Central memory CD8-positive, alpha-beta T cell (primary cell): ENCODE data around the gene EBP.
"Not testable (repeated sequence)": the region's sequence is repeated elsewhere in the genome, so short reads cannot be mapped to it uniquely, and the experiment has no call there.

Experiments used
- ATAC-seq: fragments of 150-1000 bp; cut with Tn5 transposase; replicated peaks from 2 replicates; pipeline ENCODE4 v1.10.0; 2022; ENCODE audit warnings: mild to moderate bottlenecking, moderate FRiP score, moderate number of reproducible peaks; ENCODE audit not compliant: poor library complexity, severe bottlenecking; ENCODE audit errors: extremely low read depth
- DNase-seq, 2 donors: peaks; one replicate each; pipeline ENCODE4 v3.0.0; 2021; ENCODE audit warnings: low spot score in 2 of 2
- H3K27ac Mint-ChIP-seq: one replicate; pipeline ENCODE4 v1.8.0; 2022; ENCODE audit warnings: low read depth, mild to moderate bottlenecking, moderate library complexity, mixed read lengths
- H3K27me3 Mint-ChIP-seq: one replicate; pipeline ENCODE4 v1.8.0; 2022; ENCODE audit warnings: mixed read lengths
- H3K36me3 Mint-ChIP-seq: one replicate; pipeline ENCODE4 v1.8.0; 2022; ENCODE audit warnings: mild to moderate bottlenecking, moderate library complexity, mixed read lengths; ENCODE audit not compliant: insufficient read depth
- H3K4me1 Mint-ChIP-seq: one replicate; pipeline ENCODE4 v1.8.0; 2022; ENCODE audit warnings: mixed read lengths
- H3K4me3 Mint-ChIP-seq: one replicate; pipeline ENCODE4 v1.8.0; 2022; ENCODE audit warnings: mild to moderate bottlenecking, moderate library complexity, mixed read lengths
- H3K9me3 Mint-ChIP-seq: one replicate; pipeline ENCODE4 v1.8.0; 2022; ENCODE audit warnings: mixed read lengths

Gene EBP

DNA sequence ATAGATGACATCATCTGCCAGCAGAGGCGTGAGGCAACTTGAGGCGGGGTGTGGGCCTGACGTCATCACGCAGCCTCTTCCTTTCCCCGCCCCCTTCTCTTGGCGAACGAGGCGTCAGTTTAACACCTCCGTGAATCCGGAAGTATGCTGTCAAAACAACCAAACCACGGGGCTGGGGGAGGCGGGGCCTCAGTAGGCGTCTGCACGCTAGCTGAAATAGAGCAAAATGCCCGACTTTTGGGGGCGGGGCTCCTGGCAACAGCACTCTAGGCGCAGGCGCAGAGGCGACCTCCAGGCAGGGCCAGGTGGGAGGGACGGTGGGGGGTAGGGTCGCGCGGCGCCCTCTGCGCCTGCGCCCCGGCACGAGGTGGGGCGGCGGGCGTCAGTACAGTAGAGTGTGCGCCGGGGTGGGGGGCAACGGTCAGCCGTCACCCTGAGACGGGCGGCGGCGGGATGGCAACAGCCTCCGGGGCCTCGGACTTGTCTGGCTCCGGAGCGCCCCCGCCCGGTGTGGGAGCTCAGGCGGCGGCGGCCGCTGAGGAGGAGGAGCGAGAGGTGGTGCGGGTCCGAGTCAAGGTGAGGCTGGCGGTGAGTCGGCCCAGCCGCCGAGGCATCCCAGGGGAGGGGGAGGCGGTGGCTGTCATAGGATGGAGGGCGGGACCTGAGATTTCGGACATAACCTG lies 17.9 kb downstream of the EBP start, which contains the start of gene TBC1D25:
Gene TBC1D25, plus strand, starts transcription at position 370 of the 683 bp plus-strand sequence. Its CDS starts 84 bp downstream, at position 454.
- Mint-ChIP-seq H3K27me3 (no peaks in the 10 kb centered on the region), H3K36me3 (peaks cover 27% of the 10 kb centered on the region), H3K27ac (peak within 1 kb of the TSS; percentile 89), H3K9me3 (no peaks in the 10 kb centered on the region), H3K4me3 (peak within 1 kb of the TSS; percentile 83), H3K4me1 (peaks cover 16% of the 10 kb centered on the region)
- DNase-seq (peak; percentile 85 to 96), ATAC-seq (peak; percentile 89)

DNA sequence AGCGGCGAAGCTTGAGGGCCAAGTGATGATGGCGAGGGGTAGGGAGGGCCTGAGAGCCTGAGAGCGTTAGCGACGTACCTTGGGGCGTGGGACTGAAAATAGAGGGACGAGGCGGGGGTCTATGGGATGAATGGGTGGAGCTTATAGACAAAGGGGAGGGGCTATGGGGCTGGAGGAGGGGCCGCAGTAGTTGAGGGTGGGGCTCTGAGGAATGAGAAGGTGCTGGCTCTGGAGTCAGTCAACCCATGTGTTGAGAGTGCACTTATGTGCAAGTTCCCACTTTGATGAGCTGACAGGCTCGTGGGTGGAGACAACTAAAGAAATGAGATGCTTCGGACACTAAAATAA lies 18.4 kb downstream of the EBP start:
- H3K27me3 Mint-ChIP-seq: no peaks in the 10 kb centered on the region
- peaks cover 16% of the 10 kb centered on the region for H3K4me1 Mint-ChIP-seq
- peak overlapping the region; percentile 89 for H3K27ac Mint-ChIP-seq
- H3K4me3 Mint-ChIP-seq: peak overlapping the region; percentile 83
- H3K36me3 Mint-ChIP-seq: peaks cover 31% of the 10 kb centered on the region
- H3K9me3 Mint-ChIP-seq: no peaks in the 10 kb centered on the region
- ATAC-seq (peak; percentile 47), DNase-seq (peak; percentile 41 to 42)

DNA sequence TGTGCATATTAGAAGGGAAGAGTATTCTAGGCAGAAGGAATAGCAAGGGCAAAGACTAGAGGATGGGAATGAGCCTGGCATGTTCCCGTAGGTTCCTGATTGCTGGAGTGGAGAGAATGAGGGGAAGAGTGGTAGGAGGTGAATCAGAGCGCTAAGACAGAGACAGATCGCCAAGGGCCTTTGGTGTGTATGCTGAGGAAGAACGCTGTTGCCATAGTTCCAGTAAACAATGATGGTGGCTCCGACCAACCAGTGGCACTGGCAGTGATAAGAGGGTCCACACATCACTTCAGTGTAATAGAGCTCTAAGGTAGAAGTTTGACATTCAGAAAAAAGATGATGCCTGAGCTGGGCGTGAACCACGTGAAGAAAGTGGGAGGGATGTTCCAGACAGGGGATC lies 18.9 kb downstream of the EBP start:
- H3K27me3 Mint-ChIP-seq: no peaks in the 10 kb centered on the region
- no peak for DNase-seq
- H3K9me3 Mint-ChIP-seq: no peaks in the 10 kb centered on the region
- peaks cover 16% of the 10 kb centered on the region for H3K4me1 Mint-ChIP-seq
- peak overlapping the region; percentile 89 for H3K27ac Mint-ChIP-seq
- ATAC-seq: no peak
- H3K36me3 Mint-ChIP-seq: peaks cover 33% of the 10 kb centered on the region
- peak overlapping the region; percentile 83 for H3K4me3 Mint-ChIP-seq

DNA sequence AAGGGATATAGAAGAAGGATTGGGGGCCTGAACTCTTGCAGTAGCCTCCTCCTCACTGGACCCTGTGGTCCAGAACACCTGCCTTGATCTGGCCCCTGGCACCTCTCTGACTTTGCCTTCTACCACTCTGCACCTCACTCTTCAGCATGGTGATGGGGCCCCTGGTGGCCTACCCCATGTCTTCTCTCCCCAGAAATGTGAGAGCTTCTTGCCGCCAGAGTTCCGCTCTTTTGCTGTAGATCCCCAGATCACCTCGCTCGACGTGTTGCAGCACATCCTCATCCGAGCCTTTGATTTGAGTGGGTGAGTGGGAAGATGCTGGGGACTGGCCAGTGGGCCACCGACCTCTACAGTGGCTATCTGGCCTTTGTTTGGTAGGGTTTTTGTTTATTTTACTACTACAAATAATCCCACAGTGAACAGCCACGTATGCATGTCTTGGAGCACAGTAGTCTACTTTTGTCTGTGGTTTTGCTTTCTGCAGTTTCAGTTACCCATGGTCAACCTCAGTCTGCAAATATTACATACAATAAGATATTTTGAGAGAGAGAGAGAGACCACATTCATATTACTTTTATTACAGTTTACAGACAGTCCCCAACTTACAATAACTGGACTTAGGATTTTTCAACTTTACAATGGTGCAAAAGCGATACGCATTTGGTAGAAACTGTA lies 19.7 kb downstream of the EBP start:
- no peak for DNase-seq
- H3K27me3 Mint-ChIP-seq: no peaks in the 10 kb centered on the region
- H3K27ac Mint-ChIP-seq: peak overlapping the region; percentile 89
- peaks cover 36% of the 10 kb centered on the region for H3K36me3 Mint-ChIP-seq
- H3K9me3 Mint-ChIP-seq: no peaks in the 10 kb centered on the region
- H3K4me3 Mint-ChIP-seq: peak overlapping the region; percentile 83
- ATAC-seq: no peak
- peaks cover 16% of the 10 kb centered on the region for H3K4me1 Mint-ChIP-seq

DNA sequence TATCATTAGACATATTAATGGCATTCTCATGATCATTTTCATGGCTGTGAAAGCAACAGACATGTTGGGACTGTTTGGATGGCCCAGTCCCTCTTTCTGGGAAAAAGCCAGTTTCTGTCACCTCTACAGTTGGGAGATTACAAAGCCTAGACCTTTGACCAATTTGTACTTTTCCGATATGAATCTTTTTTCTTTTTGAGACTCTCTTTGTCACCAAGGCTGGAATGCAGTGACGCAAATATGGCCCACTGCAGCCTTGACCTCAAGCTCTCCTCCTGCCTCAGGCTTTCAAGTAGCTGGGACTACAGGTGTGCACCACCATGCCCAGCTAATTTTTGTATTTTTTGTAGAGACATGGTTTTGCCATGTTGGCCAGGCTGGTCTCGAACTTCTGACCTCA lies 27.3 kb downstream of the EBP start:
- H3K4me1 Mint-ChIP-seq: no peaks in the 10 kb centered on the region
- ATAC-seq: no peak
- no peak for DNase-seq
- H3K4me3 Mint-ChIP-seq: no peak overlapping the region
- no peaks in the 10 kb centered on the region for H3K27me3 Mint-ChIP-seq
- no peaks in the 10 kb centered on the region for H3K9me3 Mint-ChIP-seq
- no peak overlapping the region for H3K27ac Mint-ChIP-seq
- H3K36me3 Mint-ChIP-seq: peaks cover 46% of the 10 kb centered on the region

DNA sequence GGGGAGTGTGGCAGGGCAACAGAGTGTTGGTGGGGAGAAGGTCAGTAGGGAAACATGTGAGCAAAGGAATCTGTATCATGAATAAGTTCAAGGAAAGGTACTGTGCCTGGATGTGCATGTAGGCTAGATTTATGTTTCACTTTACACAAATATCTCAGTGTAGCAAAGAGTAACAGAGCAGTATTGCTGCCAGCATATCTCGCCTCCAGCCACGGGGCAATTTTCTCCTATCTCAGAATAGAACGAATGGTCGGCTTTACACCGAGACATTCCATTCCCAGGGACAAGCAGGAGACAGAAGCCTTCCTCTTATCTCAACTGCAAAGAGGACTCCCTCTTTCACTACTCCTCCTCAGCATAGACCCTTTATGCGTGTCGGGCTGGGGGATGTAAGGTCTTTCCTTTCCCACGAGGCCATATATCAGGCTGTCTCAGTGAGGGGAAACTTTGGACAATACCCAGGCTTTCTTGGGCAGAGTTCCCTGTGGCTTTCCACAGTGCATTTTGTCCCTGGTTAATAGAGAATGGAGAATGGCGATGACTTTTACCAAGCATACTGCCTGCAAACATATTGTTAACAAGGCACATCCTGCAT lies 34.2 kb downstream of the EBP start:
- H3K36me3 Mint-ChIP-seq: peaks cover 40% of the 10 kb centered on the region
- not testable (repeated sequence) for H3K27me3 Mint-ChIP-seq, H3K4me3 Mint-ChIP-seq, DNase-seq, H3K27ac Mint-ChIP-seq, H3K9me3 Mint-ChIP-seq, ATAC-seq, H3K4me1 Mint-ChIP-seq

DNA sequence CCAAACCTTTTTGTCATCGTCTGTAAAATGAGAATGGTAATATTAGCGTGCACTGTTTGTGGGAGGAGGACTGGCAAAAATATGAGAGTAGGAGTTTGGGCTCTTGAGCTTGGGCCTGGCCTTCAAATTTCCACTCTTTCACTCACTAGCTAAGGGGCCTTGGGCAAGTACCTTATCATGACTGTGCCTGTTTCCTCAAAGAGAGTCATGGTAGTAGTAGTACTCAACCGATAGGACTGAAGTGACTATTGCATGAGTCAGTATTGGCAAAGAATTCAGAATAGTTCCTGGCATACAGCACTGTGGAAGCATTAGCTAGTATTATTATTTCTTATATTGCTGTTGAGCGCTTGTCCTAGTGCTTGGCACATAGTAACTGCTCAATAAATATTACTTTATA lies 36.7 kb downstream of the EBP start:
- no peak for DNase-seq
- H3K27ac Mint-ChIP-seq: no peak overlapping the region
- H3K9me3 Mint-ChIP-seq: no peaks in the 10 kb centered on the region
- H3K4me3 Mint-ChIP-seq: no peak overlapping the region
- no peaks in the 10 kb centered on the region for H3K27me3 Mint-ChIP-seq
- no peak for ATAC-seq
- H3K36me3 Mint-ChIP-seq: peaks cover 32% of the 10 kb centered on the region
- no peaks in the 10 kb centered on the region for H3K4me1 Mint-ChIP-seq

DNA sequence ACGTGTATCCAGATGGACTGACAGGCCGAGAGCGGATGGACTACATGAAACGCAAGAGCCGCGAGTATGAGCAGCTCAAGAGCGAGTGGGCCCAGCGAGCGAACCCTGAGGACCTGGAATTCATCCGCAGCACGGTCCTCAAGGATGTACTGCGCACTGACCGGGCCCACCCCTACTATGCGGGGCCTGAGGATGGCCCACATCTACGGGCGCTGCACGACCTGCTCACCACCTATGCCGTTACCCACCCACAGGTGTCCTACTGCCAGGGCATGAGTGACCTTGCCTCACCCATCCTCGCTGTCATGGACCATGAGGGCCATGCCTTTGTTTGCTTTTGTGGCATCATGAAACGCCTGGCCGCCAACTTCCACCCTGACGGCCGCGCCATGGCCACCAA lies 38.0 kb downstream of the EBP start:
- H3K27ac Mint-ChIP-seq: no peak overlapping the region
- no peaks in the 10 kb centered on the region for H3K4me1 Mint-ChIP-seq
- H3K9me3 Mint-ChIP-seq: no peaks in the 10 kb centered on the region
- no peak overlapping the region for H3K4me3 Mint-ChIP-seq
- H3K36me3 Mint-ChIP-seq: peaks cover 26% of the 10 kb centered on the region
- no peaks in the 10 kb centered on the region for H3K27me3 Mint-ChIP-seq
- DNase-seq: no peak
- no peak for ATAC-seq

DNA sequence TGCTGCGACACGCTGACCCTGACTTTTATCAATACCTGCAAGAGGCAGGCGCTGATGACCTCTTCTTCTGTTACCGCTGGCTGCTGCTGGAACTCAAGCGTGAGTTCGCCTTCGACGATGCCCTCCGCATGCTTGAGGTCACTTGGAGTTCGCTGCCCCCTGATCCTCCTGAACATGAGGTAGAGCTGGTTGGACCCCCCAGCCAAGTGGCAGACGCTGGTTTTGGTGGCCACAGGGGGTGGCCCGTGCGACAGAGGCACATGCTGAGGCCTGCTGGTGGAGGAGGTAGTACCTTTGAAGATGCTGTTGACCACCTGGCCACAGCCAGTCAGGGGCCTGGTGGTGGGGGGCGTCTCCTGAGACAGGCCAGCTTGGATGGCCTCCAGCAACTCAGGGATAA lies 38.4 kb downstream of the EBP start:
- no peak overlapping the region for H3K27ac Mint-ChIP-seq
- H3K9me3 Mint-ChIP-seq: no peaks in the 10 kb centered on the region

DNA sequence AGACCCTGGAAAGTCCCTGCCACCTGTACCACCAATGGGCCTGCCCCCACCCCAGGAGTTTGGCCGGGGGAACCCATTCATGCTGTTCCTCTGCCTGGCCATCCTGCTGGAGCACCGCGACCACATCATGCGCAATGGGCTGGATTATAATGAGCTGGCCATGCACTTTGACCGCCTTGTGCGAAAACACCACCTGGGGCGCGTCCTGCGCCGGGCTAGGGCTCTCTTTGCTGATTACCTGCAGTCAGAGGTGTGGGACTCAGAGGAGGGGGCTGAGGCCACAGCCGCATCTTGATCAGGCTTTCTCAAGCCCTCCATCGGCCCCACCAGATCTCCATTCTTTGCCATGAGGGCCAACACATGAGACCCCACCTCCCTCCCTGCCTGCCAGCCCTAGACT lies 39.1 kb downstream of the EBP start:
- ATAC-seq: no peak
- H3K9me3 Mint-ChIP-seq: no peaks in the 10 kb centered on the region
- H3K27me3 Mint-ChIP-seq: no peaks in the 10 kb centered on the region
- no peak for DNase-seq
- no peak overlapping the region for H3K27ac Mint-ChIP-seq
- H3K36me3 Mint-ChIP-seq: peaks cover 20% of the 10 kb centered on the region
- no peaks in the 10 kb centered on the region for H3K4me1 Mint-ChIP-seq
- no peak overlapping the region for H3K4me3 Mint-ChIP-seq

More for the DNA sequence above, 38.4 kb downstream of the EBP start:
- ATAC-seq (no peak), DNase-seq (no peak)
- Mint-ChIP-seq H3K4me3 (no peak overlapping the region), H3K36me3 (peaks cover 24% of the 10 kb centered on the region), H3K4me1 (no peaks in the 10 kb centered on the region), H3K27me3 (no peaks in the 10 kb centered on the region)

DNA sequence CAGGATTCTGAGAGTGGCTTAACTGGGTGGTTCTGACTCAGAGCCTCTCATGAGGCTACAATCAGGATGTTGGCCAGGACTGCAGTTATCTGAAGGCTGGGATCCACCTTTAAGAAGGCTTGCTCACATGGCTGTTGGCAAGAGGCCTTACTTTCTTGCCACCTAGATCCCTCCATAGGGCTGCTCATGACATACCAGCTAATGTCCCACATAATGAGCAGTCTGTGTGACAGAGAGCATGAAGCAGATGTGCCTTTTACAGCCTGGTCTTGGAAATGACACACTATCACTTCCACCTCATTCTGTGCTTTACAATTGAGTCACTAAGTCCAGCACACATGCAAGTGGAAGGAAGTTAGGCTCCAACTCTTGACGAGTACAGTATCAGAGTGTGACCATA lies 48.4 kb downstream of the EBP start:
- H3K36me3 Mint-ChIP-seq: peaks cover 17% of the 10 kb centered on the region
- no peak overlapping the region for H3K27ac Mint-ChIP-seq
- H3K4me1 Mint-ChIP-seq: peaks cover 3% of the 10 kb centered on the region
- no peak for ATAC-seq
- no peaks in the 10 kb centered on the region for H3K27me3 Mint-ChIP-seq
- H3K4me3 Mint-ChIP-seq: no peak overlapping the region
- no peaks in the 10 kb centered on the region for H3K9me3 Mint-ChIP-seq
- no peak for DNase-seq

DNA sequence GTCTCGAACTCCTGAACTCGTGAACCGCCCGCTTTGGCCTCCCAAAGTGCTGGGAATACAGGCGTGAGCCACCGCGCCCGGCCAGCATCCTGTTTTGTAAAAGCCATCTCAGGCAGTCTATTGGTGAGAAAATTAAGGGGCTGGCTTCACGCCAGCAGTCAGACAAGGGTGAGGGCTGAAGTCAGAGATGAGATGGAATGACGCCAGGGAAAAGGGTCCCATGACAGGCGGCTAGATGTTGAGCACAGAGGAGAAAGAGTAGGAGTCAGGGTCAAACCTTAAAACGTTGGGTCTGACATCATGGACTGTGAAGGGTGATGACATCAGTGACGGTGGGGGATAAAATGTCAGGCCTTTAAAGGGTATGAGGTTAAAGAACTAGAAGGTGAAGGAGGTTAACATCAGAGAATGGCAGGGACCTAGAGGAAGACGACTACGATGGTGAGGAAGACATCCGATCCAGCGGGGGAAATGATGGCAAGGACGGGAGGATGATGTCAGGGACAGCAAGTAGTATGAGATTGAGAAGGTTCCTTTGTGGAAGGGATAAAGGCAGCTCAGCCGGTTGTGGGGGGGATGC lies 52.2 kb downstream of the EBP start:
- ATAC-seq (peak; percentile 25), DNase-seq (no peak)
- Mint-ChIP-seq H3K4me1 (peaks cover 16% of the 10 kb centered on the region), H3K4me3 (peak overlapping the region; percentile 88), H3K9me3 (no peaks in the 10 kb centered on the region), H3K36me3 (peaks cover 46% of the 10 kb centered on the region), H3K27ac (peak overlapping the region; percentile 91), H3K27me3 (no peaks in the 10 kb centered on the region)
